ENCODE measurements around the gene TEDC2.

Gene TEDC2

GRCh38 chr16:2490190-2491105 lies 30.5 kb downstream of the TEDC2 start:
- no peaks in the 10 kb centered on the region for H3K9me3 ChIP-seq (ENCODE audit: insufficient read depth, low read length)
- no peak for DNase-seq (ENCODE audit: low read depth, low spot score)
- H3K9ac ChIP-seq (ENCODE audit: insufficient read length, low read depth) = no peak overlapping the region
- H3K4me3 ChIP-seq (ENCODE audit: insufficient read length, low read depth) = no peak overlapping the region
- H3K4me1 ChIP-seq (ENCODE audit: insufficient read depth, insufficient read length) = peaks cover 10% of the 10 kb centered on the region
- H3K36me3 ChIP-seq (ENCODE audit: insufficient read depth, insufficient read length, low read length) = peaks cover 9% of the 10 kb centered on the region
- TF ChIP-seq YY1 (IDR thresholded peaks at IDR 0.05; ENCODE audit: insufficient read depth, insufficient read length) = no peak
- no peak for TF ChIP-seq ZNF274 (IDR thresholded peaks at IDR 0.05; ENCODE audit: low read depth, low read length)
- no peak for TF ChIP-seq SUZ12 (IDR thresholded peaks at IDR 0.05; ENCODE audit: extremely low read depth, insufficient read depth, insufficient read length)
- H3K27me3 ChIP-seq (ENCODE audit: insufficient read depth, insufficient read length) = no peaks in the 10 kb centered on the region

- H3K9me3 ChIP-seq (ENCODE audit: insufficient read depth, low read length) = no peaks in the 10 kb centered on the region
- no peaks in the 10 kb centered on the region for H3K27me3 ChIP-seq (ENCODE audit: insufficient read depth, insufficient read length)
- H3K9ac ChIP-seq (ENCODE audit: insufficient read length, low read depth) = no peak overlapping the region
- no peak for TF ChIP-seq SUZ12 (IDR thresholded peaks at IDR 0.05; ENCODE audit: extremely low read depth, insufficient read depth, insufficient read length)
- no peak for TF ChIP-seq YY1 (IDR thresholded peaks at IDR 0.05; ENCODE audit: insufficient read depth, insufficient read length)
- TF ChIP-seq ZNF274 (IDR thresholded peaks at IDR 0.05; ENCODE audit: low read depth, low read length) = no peak
- no peak overlapping the region for H3K4me3 ChIP-seq (ENCODE audit: insufficient read length, low read depth)
- H3K36me3 ChIP-seq (ENCODE audit: insufficient read depth, insufficient read length, low read length) = peaks cover 22% of the 10 kb centered on the region
- no peak for DNase-seq (ENCODE audit: low read depth, low spot score)
- H3K4me1 ChIP-seq (ENCODE audit: insufficient read depth, insufficient read length) = peaks cover 11% of the 10 kb centered on the region
These were observed 32.4 kb downstream of the TEDC2 start for GRCh38 chr16:2492292-2492691.

- Histone ChIP-seq H3K9ac (ENCODE audit: insufficient read length, low read depth) (no peak overlapping the region), H3K36me3 (ENCODE audit: insufficient read depth, insufficient read length, low read length) (peaks cover 31% of the 10 kb centered on the region), H3K4me3 (ENCODE audit: insufficient read length, low read depth) (no peak overlapping the region), H3K4me1 (ENCODE audit: insufficient read depth, insufficient read length) (peaks cover 6% of the 10 kb centered on the region), H3K9me3 (ENCODE audit: insufficient read depth, low read length) (no peaks in the 10 kb centered on the region), H3K27me3 (ENCODE audit: insufficient read depth, insufficient read length) (no peaks in the 10 kb centered on the region)
- TF ChIP-seq SUZ12 (IDR thresholded peaks at IDR 0.05; ENCODE audit: extremely low read depth, insufficient read depth, insufficient read length) = no peak
- no peak for TF ChIP-seq ZNF274 (IDR thresholded peaks at IDR 0.05; ENCODE audit: low read depth, low read length)
- TF ChIP-seq YY1 (IDR thresholded peaks at IDR 0.05; ENCODE audit: insufficient read depth, insufficient read length) = no peak
- no peak for DNase-seq (ENCODE audit: low read depth, low spot score)
These were observed 33.7 kb downstream of the TEDC2 start for GRCh38 chr16:2493605-2494004.

GRCh38 chr16:2494616-2495015 lies 34.7 kb downstream of the TEDC2 start:
- Histone ChIP-seq H3K36me3 (ENCODE audit: insufficient read depth, insufficient read length, low read length) (peaks cover 38% of the 10 kb centered on the region), H3K9me3 (ENCODE audit: insufficient read depth, low read length) (no peaks in the 10 kb centered on the region), H3K27me3 (ENCODE audit: insufficient read depth, insufficient read length) (no peaks in the 10 kb centered on the region), H3K4me3 (ENCODE audit: insufficient read length, low read depth) (no peak overlapping the region), H3K4me1 (ENCODE audit: insufficient read depth, insufficient read length) (peaks cover 6% of the 10 kb centered on the region), H3K9ac (ENCODE audit: insufficient read length, low read depth) (no peak overlapping the region)
- no peak for DNase-seq (ENCODE audit: low read depth, low spot score)
- no peak for TF ChIP-seq SUZ12 (IDR thresholded peaks at IDR 0.05; ENCODE audit: extremely low read depth, insufficient read depth, insufficient read length)
- no peak for TF ChIP-seq ZNF274 (IDR thresholded peaks at IDR 0.05; ENCODE audit: low read depth, low read length)
- TF ChIP-seq YY1 (IDR thresholded peaks at IDR 0.05; ENCODE audit: insufficient read depth, insufficient read length) = no peak

GRCh38 chr16:2495041-2495440 lies 35.1 kb downstream of the TEDC2 start:
- TF ChIP-seq ZNF274 (IDR thresholded peaks at IDR 0.05; ENCODE audit: low read depth, low read length) (no peak), SUZ12 (IDR thresholded peaks at IDR 0.05; ENCODE audit: extremely low read depth, insufficient read depth, insufficient read length) (no peak), YY1 (IDR thresholded peaks at IDR 0.05; ENCODE audit: insufficient read depth, insufficient read length) (no peak)
- Histone ChIP-seq H3K9ac (ENCODE audit: insufficient read length, low read depth) (no peak overlapping the region), H3K4me1 (ENCODE audit: insufficient read depth, insufficient read length) (peaks cover 6% of the 10 kb centered on the region), H3K27me3 (ENCODE audit: insufficient read depth, insufficient read length) (no peaks in the 10 kb centered on the region), H3K36me3 (ENCODE audit: insufficient read depth, insufficient read length, low read length) (peaks cover 36% of the 10 kb centered on the region), H3K9me3 (ENCODE audit: insufficient read depth, low read length) (no peaks in the 10 kb centered on the region), H3K4me3 (ENCODE audit: insufficient read length, low read depth) (no peak overlapping the region)
- DNase-seq (ENCODE audit: low read depth, low spot score) = no peak

GRCh38 chr16:2496223-2497115 lies 36.6 kb downstream of the TEDC2 start:
- Histone ChIP-seq H3K9me3 (ENCODE audit: insufficient read depth, low read length) (no peaks in the 10 kb centered on the region), H3K27me3 (ENCODE audit: insufficient read depth, insufficient read length) (no peaks in the 10 kb centered on the region), H3K4me1 (ENCODE audit: insufficient read depth, insufficient read length) (peaks cover 15% of the 10 kb centered on the region), H3K9ac (ENCODE audit: insufficient read length, low read depth) (no peak overlapping the region), H3K4me3 (ENCODE audit: insufficient read length, low read depth) (no peak overlapping the region), H3K36me3 (ENCODE audit: insufficient read depth, insufficient read length, low read length) (peaks cover 37% of the 10 kb centered on the region)
- DNase-seq (ENCODE audit: low read depth, low spot score) = no peak
- no peak for TF ChIP-seq ZNF274 (IDR thresholded peaks at IDR 0.05; ENCODE audit: low read depth, low read length)
- TF ChIP-seq SUZ12 (IDR thresholded peaks at IDR 0.05; ENCODE audit: extremely low read depth, insufficient read depth, insufficient read length) = no peak
- TF ChIP-seq YY1 (IDR thresholded peaks at IDR 0.05; ENCODE audit: insufficient read depth, insufficient read length) = no peak
